GM12874 (cell line): Measurements from ENCODE around the gene TMEM178B.

ENCODE experiments used
- CTCF ChIP-seq: IDR thresholded peaks from 2 replicates; pipeline ENCODE4 v1.5.1; 2011; ENCODE audit warnings: low read depth, mild to moderate bottlenecking, control low read depth, low read length, moderate library complexity; ENCODE audit not compliant: insufficient read depth

The TMEM178B gene

GRCh38 chr7:141291541-141291940 is 217.7 kb downstream of the TMEM178B start:
- TF ChIP-seq CTCF = no peak

GRCh38 chr7:141294143-141294829 is 220.4 kb downstream of the TMEM178B start:
- no peak for TF ChIP-seq CTCF

GRCh38 chr7:141295367-141295895 is 221.6 kb downstream of the TMEM178B start:
- no peak for TF ChIP-seq CTCF

- TF ChIP-seq CTCF = no peak
Observed at GRCh38 chr7:141300816-141301215, 227.0 kb downstream of the TMEM178B start.

GRCh38 chr7:141301544-141301943 is 227.7 kb downstream of the TMEM178B start:
- TF ChIP-seq CTCF = no peak

GRCh38 chr7:141302617-141303016 is 228.8 kb downstream of the TMEM178B start:
- TF ChIP-seq CTCF = no peak

- TF ChIP-seq CTCF = no peak
Observed at GRCh38 chr7:141304291-141304690, 230.4 kb downstream of the TMEM178B start.
